ENCODE data around the gene LYPD3.

LYPD3 gene

DNA sequence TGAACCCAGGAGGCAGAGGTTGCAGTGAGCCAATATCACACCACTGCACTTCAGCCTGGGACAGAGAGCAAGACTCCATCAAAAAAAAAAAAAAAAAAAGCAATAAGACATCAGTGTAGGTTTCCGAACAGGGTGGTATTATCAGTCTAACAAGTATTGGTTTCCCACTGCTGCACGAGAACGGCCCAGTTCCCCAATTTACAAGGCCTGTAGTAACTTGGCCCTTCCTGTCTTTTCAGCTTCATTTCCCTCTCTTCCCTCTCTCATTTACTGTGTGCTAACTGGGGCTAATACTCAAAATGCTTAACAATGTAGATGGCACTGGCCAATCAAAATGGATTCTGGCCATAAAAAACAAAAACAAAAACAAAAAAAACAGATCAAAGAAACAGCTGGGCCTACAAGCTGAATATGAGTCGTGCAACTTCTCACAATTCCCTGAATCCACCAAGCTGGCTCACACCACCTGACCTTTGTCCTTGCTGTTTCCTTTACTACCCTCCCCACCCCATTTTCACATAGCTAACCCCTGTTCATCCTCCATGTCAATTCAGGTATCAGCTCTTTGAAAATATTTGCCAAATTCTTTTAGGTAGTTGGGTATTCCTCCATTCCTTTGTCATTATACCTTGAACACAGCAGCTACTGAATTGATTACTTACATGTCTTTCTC, 48.3 kb downstream of the LYPD3 start:
- no peak overlapping the region for H3K4me3 ChIP-seq (replicated peaks; ENCODE audit: low read depth, low read length)
- DNase-seq (ENCODE audit: low read depth): no peak
- no peak for TF ChIP-seq CTCF (IDR thresholded peaks at IDR 0.05; ENCODE audit: low read length, missing control alignments)

DNA sequence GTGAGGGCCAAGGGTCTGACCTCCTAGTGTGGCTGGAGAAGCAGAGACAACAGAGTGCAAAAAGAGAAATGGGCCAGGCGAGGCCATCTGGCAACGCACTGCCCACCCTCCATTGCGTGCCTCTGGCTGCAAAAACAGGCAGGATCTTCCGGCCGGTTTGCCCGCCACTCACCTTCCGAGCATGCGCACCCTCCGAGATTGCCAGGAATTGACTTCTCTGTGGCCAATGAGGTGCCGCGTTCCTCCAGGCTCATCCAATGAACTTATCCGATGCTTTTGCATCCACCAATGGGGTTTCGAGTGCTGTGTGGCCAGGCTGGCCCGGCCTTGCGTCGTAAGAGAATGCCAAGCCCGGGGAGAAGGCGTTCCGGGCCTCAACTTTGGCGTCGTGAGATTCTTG, 50.9 kb downstream of the LYPD3 start, which contains the start of gene TEX101:
Gene TEX101, plus strand, starts transcription at position 337 of the 400 bp plus-strand sequence. CDS start 1,030 bp downstream, outside the sequence.
- no peak for TF ChIP-seq CTCF (IDR thresholded peaks at IDR 0.05; ENCODE audit: low read length, missing control alignments)
- no peak within 1 kb of the TSS for H3K4me3 ChIP-seq (replicated peaks; ENCODE audit: low read depth, low read length)
- no peak for DNase-seq (ENCODE audit: low read depth)

- TF ChIP-seq CTCF (IDR thresholded peaks at IDR 0.05; ENCODE audit: low read length, missing control alignments): no peak
- DNase-seq (ENCODE audit: low read depth): no peak
- no peak overlapping the region for H3K4me3 ChIP-seq (replicated peaks; ENCODE audit: low read depth, low read length)
Measured at GRCh38 chr19:43412441-43412840, 53.0 kb downstream of the LYPD3 start.

Data from fibroblast of pulmonary artery (primary cell).